ENCODE measurements around the gene EYS.

The EYS gene

GRCh38 chr6:64713175-64713574 lies 993.9 kb downstream of the EYS start:
- no peak for TF ChIP-seq CTCF (IDR thresholded peaks at IDR 0.05)

GRCh38 chr6:64712606-64713005 lies 994.4 kb downstream of the EYS start:
- no peak overlapping the region for H3K27ac ChIP-seq
- no peak for DNase-seq (ENCODE audit: low spot score)
- no peak overlapping the region for H3K4me3 ChIP-seq
- TF ChIP-seq CTCF (IDR thresholded peaks at IDR 0.05): no peak

More at GRCh38 chr6:64713175-64713574, 993.9 kb downstream of the EYS start:
- DNase-seq (ENCODE audit: low spot score): no peak
- H3K4me3 ChIP-seq: no peak overlapping the region
- H3K27ac ChIP-seq: no peak overlapping the region

GRCh38 chr6:64703922-64704321 lies 1003.1 kb downstream of the EYS start:
- no peak overlapping the region for H3K4me3 ChIP-seq
- TF ChIP-seq CTCF (IDR thresholded peaks at IDR 0.05): no peak
- DNase-seq (ENCODE audit: low spot score): no peak
- no peak overlapping the region for H3K27ac ChIP-seq

- Histone ChIP-seq H3K4me3 (no peak overlapping the region), H3K27ac (no peak overlapping the region)
- TF ChIP-seq CTCF (IDR thresholded peaks at IDR 0.05): no peak
- no peak for DNase-seq (ENCODE audit: low spot score)
Measured at GRCh38 chr6:64696053-64696452, 1011.0 kb downstream of the EYS start.

- DNase-seq (ENCODE audit: low spot score): no peak
- no peak for TF ChIP-seq CTCF (IDR thresholded peaks at IDR 0.05)
- Histone ChIP-seq H3K4me3 (no peak overlapping the region), H3K27ac (no peak overlapping the region)
Measured at GRCh38 chr6:64694356-64694755, 1012.7 kb downstream of the EYS start.

- no peak for TF ChIP-seq CTCF (IDR thresholded peaks at IDR 0.05)
- no peak overlapping the region for H3K4me3 ChIP-seq
- no peak for DNase-seq (ENCODE audit: low spot score)
- H3K27ac ChIP-seq: no peak overlapping the region
Measured at GRCh38 chr6:64691064-64691463, 1016.0 kb downstream of the EYS start.

- Histone ChIP-seq H3K27ac (no peak overlapping the region), H3K4me3 (no peak overlapping the region)
- no peak for TF ChIP-seq CTCF (IDR thresholded peaks at IDR 0.05)
- no peak for DNase-seq (ENCODE audit: low spot score)
Measured at GRCh38 chr6:64685401-64685800, 1021.6 kb downstream of the EYS start.
